ENCODE results near the gene RASSF1.
"Not testable (repeated sequence)": the region's sequence is repeated elsewhere in the genome, so short reads cannot be mapped to it uniquely, and the experiment has no call there.

Gene RASSF1

GRCh38 chr3:50284121-50284520 lies 56.5 kb downstream of the RASSF1 start:
- H3K27ac Mint-ChIP-seq; ATAC-seq; H3K9me3 Mint-ChIP-seq; H3K4me1 Mint-ChIP-seq; DNase-seq (ENCODE audit: low spot score in 2 of 2); H3K4me3 Mint-ChIP-seq: not testable (repeated sequence)
- H3K36me3 Mint-ChIP-seq = peaks cover 27% of the 10 kb centered on the region

All from stimulated activated effector memory CD8-positive, alpha-beta T cell treated with anti-CD3 and anti-CD28 coated beads, Interleukin-12 subunit alpha, Interleukin-12 subunit beta, amount 100 ng/mL, for 72 hours (primary cell).